HEK293T (cell line): Measurements from ENCODE around the gene KLK10.
A peak's percentile ranks its signal among the peaks of the same experiment; 100 is the strongest.

Experiments
- CTCF ChIA-PET: fragments of 350-600 bp; formaldehyde crosslinking; extraction: SDS; loops from one replicate; lab custom pipeline; 2021; ENCODE audit warnings: antibody characterized with exemption, inconsistent platforms; lab: Yijun Ruan, JAX
- POLR2A ChIA-PET: fragments of 350-600 bp; formaldehyde crosslinking; extraction: SDS; loops from one replicate; lab custom pipeline; 2020; ENCODE audit warnings: antibody characterized with exemption, inconsistent platforms; lab: Yijun Ruan, JAX
- DNase-seq: peaks from one replicate; pipeline ENCODE4 v3.0.0; 2012; ENCODE audit warnings: mixed read lengths; ENCODE audit errors: extremely low spot score
- ARNT ChIP-seq: fragments of 450-650 bp; IDR thresholded peaks from 2 replicates; pipeline ENCODE4 v1.6.1; 2017; ENCODE audit warnings: mild to moderate bottlenecking
- BHLHE40 ChIP-seq: fragments of 450-650 bp; IDR thresholded peaks from 2 replicates; pipeline ENCODE4 v1.6.1; 2016; ENCODE audit warnings: mild to moderate bottlenecking, moderate library complexity, borderline replicate concordance
- CTBP1 ChIP-seq: fragments of 450-650 bp; IDR thresholded peaks from 2 replicates; pipeline ENCODE4 v1.6.1; 2016; ENCODE audit warnings: borderline replicate concordance
- ELF4 ChIP-seq: fragments of 450-650 bp; IDR thresholded peaks from 2 replicates; pipeline ENCODE4 v1.6.1; 2017; ENCODE audit warnings: antibody characterized with exemption
- FOXA1 ChIP-seq: fragments of 450-650 bp; IDR thresholded peaks from 2 replicates; pipeline ENCODE4 v1.6.1; 2016; ENCODE audit warnings: mild to moderate bottlenecking
- FOXK2 ChIP-seq: fragments of 450-650 bp; IDR thresholded peaks from 2 replicates; pipeline ENCODE4 v1.6.1; 2016; ENCODE audit warnings: mild to moderate bottlenecking
- FOXM1 ChIP-seq: fragments of 450-650 bp; IDR thresholded peaks from 2 replicates; pipeline ENCODE4 v1.6.1; 2017; ENCODE audit warnings: mild to moderate bottlenecking, borderline replicate concordance
- HDGF ChIP-seq: fragments of 450-650 bp; IDR thresholded peaks from 2 replicates; pipeline ENCODE4 v1.6.1; 2017; ENCODE audit warnings: antibody characterized with exemption, borderline replicate concordance
- L3MBTL2 ChIP-seq: fragments of 450-650 bp; conservative IDR thresholded peaks from 2 replicates; pipeline ENCODE4 v1.6.1; 2016; ENCODE audit warnings: mild to moderate bottlenecking
- LEF1 ChIP-seq: fragments of 450-650 bp; IDR thresholded peaks from 2 replicates; pipeline ENCODE4 v1.6.1; 2017; ENCODE audit warnings: mild to moderate bottlenecking, borderline replicate concordance
- NFRKB ChIP-seq: fragments of 450-650 bp; IDR thresholded peaks from 2 replicates; pipeline ENCODE4 v1.6.1; 2016; ENCODE audit warnings: mild to moderate bottlenecking, moderate library complexity
- SP1 ChIP-seq: fragments of 450-650 bp; IDR thresholded peaks from 2 replicates; pipeline ENCODE4 v1.6.1; 2017
- SUZ12 ChIP-seq: fragments of 450-650 bp; IDR thresholded peaks from 2 replicates; pipeline ENCODE4 v1.6.1; 2016; ENCODE audit warnings: mild to moderate bottlenecking
- TARDBP ChIP-seq: fragments of 450-650 bp; IDR thresholded peaks from 2 replicates; pipeline ENCODE4 v1.6.1; 2016
- ZNF384 ChIP-seq: fragments of 450-650 bp; IDR thresholded peaks from 2 replicates; pipeline ENCODE4 v1.6.1; 2016
- TF ChIP-seq, protein P1 (sequence below): fragments of 450-650 bp; IDR thresholded peaks from 2 replicates; pipeline ENCODE4 v1.6.1; 2016

Gene KLK10, protein sequence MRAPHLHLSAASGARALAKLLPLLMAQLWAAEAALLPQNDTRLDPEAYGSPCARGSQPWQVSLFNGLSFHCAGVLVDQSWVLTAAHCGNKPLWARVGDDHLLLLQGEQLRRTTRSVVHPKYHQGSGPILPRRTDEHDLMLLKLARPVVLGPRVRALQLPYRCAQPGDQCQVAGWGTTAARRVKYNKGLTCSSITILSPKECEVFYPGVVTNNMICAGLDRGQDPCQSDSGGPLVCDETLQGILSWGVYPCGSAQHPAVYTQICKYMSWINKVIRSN

DNA sequence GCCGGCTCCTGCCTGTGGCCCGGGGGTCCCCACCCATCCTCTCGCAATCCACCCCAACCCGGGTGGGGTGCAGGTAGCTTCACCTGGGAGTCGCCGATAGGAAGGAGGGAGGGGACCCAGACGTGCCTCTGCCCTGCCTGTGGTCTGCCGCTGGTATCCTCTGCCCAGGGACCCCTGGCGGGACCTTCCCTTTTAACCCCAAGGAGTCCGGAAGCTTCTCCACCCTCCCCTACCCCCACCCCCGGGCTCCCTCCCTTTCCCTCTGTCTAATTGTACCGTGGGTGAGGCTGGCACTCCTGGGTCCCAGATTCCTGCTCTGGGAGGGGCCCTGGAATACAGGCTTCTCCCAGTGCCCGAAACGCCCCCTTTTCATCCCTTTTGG is at the start of gene KLK10:
Gene KLK10 (minus strand): TSS at position 166 of the 382 bp plus-strand sequence. CDS start 579 bp downstream, outside the sequence.
- ChIA-PET CTCF (no interaction called here), POLR2A (no interaction called here)
- TF ChIP-seq HDGF = no peak
- TF ChIP-seq ARNT = no peak
- no peak for TF ChIP-seq SP1
- no peak for TF ChIP-seq CTBP1
- TF ChIP-seq ELF4 = no peak
- TF ChIP-seq FOXA1 = no peak
- no peak for TF ChIP-seq L3MBTL2
- no peak for TF ChIP-seq FOXK2
- TF ChIP-seq SUZ12 = no peak
- no peak for TF ChIP-seq TARDBP
- no peak for TF ChIP-seq FOXM1
- no peak for TF ChIP-seq ZNF384
- no peak for TF ChIP-seq LEF1
- TF ChIP-seq BHLHE40 = no peak
- TF ChIP-seq, protein P1, sequence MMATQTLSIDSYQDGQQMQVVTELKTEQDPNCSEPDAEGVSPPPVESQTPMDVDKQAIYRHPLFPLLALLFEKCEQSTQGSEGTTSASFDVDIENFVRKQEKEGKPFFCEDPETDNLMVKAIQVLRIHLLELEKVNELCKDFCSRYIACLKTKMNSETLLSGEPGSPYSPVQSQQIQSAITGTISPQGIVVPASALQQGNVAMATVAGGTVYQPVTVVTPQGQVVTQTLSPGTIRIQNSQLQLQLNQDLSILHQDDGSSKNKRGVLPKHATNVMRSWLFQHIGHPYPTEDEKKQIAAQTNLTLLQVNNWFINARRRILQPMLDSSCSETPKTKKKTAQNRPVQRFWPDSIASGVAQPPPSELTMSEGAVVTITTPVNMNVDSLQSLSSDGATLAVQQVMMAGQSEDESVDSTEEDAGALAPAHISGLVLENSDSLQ = no peak
- no peak for TF ChIP-seq NFRKB
- DNase-seq = no peak

DNA sequence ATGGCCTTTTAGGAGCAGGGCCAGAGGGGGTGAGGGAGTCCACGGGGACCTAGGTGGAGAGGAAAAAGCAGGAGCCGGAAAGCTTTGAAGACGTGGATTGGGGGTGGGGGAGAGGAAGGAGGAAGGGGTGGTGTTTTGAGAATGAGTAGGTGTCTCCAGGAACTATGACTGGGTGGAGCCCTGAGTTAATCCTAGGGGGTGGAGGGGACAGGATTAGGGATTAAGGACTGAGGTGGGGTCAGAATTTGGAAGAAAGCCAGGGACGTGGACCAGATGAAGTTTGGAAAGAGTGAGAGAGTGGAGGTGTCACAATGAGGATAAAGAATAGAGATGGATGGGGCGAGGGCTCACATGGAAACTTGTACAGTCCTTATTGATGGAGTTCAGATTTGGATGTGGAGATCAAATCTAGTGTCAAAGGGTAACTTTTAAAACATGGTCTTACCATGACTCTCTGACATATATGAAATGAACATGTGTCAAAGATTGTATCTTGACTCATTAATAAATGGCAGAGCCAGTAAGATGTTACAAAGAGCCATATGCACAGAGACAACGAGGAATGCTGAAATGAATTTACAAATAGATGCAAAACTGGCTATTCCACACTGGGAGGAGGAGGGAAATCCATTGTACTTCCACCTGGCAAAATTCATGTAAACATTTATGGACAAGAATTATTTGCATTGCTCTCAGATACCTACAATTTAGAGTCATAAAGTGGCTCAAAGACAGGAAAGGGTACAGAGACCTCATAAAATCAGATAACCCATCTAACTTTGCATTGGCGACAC is 47.1 kb upstream of the KLK10 start:
- POLR2A ChIA-PET = no interaction called here
- DNase-seq = no peak
- CTCF ChIA-PET = no interaction called here
- TF ChIP-seq FOXA1 = no peak
- no peak for TF ChIP-seq BHLHE40
- no peak for TF ChIP-seq FOXM1
- no peak for TF ChIP-seq SP1
- no peak for TF ChIP-seq L3MBTL2
- no peak for TF ChIP-seq ELF4
- no peak for TF ChIP-seq HDGF
- TF ChIP-seq ARNT = no peak
- TF ChIP-seq FOXK2 = no peak
- TF ChIP-seq TARDBP = no peak

- TF ChIP-seq TARDBP (no peak), ZNF384 (no peak), FOXK2 (no peak), SUZ12 (no peak)
- TF ChIP-seq, protein P1 = no peak
- ChIA-PET POLR2A (interaction anchor here (1.4 kb wide), 1 partner anchor 48 kb away, joined by 3 read pairs; no protein-coding TSS in a partner anchor), CTCF (no interaction called here)
- DNase-seq = no peak
Observed at GRCh38 chr19:51065221-51065960, 45.9 kb upstream of the KLK10 start.

- ChIA-PET POLR2A (interaction anchor here (1.4 kb wide), 1 partner anchor 48 kb away, joined by 3 read pairs; no protein-coding TSS in a partner anchor), CTCF (no interaction called here)
- peak; percentile 26 for DNase-seq
- TF ChIP-seq TARDBP = no peak
- no peak for TF ChIP-seq SUZ12
- no peak for TF ChIP-seq HDGF
- no peak for TF ChIP-seq L3MBTL2
- no peak for TF ChIP-seq FOXA1
- TF ChIP-seq FOXM1 = no peak
Observed at GRCh38 chr19:51064534-51065220, 45.2 kb upstream of the KLK10 start, which contains the start of gene KLK13. Gene KLK13, minus strand, starts transcription at chr19:51065092. Its CDS starts 25 bp downstream, at chr19:51065067.

GRCh38 chr19:51063664-51064063 is 44.2 kb upstream of the KLK10 start:
- ChIA-PET CTCF (no interaction called here), POLR2A (no interaction called here)
- no peak for DNase-seq
- TF ChIP-seq NFRKB (no peak), CTBP1 (no peak), FOXA1 (no peak), LEF1 (no peak), ARNT (no peak), ZNF384 (no peak), FOXM1 (no peak)
- TF ChIP-seq, protein P1 = no peak

DNA sequence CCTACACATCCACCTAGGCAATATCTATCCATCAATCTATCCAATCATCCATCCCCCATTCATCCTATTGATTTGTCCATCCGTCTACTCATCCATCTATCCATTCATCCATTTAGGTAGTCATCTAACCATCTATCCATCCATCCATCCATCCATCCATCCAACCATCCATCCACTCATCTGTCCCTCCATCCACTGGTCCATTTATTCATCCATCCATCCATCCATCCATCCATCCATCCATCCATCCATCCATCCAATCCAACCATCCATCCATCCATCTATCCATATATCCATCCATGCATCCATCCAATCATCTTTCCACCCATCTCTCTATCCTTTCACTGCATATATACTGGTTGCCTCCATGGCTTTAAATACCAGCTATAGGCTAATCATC is 41.5 kb upstream of the KLK10 start:
- CTCF ChIA-PET = no interaction called here
- TF ChIP-seq ELF4 (no peak), SUZ12 (no peak), FOXK2 (no peak), FOXA1 (no peak), LEF1 (no peak), BHLHE40 (no peak), HDGF (no peak), NFRKB (no peak), TARDBP (no peak), SP1 (no peak), ARNT (no peak), ZNF384 (no peak), FOXM1 (no peak), CTBP1 (no peak), L3MBTL2 (no peak)
- TF ChIP-seq, protein P1 = no peak
- POLR2A ChIA-PET = no interaction called here
- no peak for DNase-seq
